GM23248 (cell line): ENCODE measurements around the gene ZFAND2B.

Experiments
- EZH2 ChIP-seq: fragments of 200-600 bp; sonication (generic); IDR thresholded peaks from 2 replicates; pipeline ENCODE4 v1.6.1; 2018; ENCODE audit warnings: antibody characterized with exemption, mild to moderate bottlenecking; ENCODE audit not compliant: insufficient read depth, poor library complexity, severe bottlenecking
- EZH2phosphoT487 ChIP-seq: fragments of 200-600 bp; sonication (generic); IDR thresholded peaks from 2 replicates; pipeline ENCODE4 v1.6.1; 2018; ENCODE audit warnings: antibody characterized with exemption, moderate library complexity, mild to moderate bottlenecking, low read depth; ENCODE audit not compliant: insufficient read depth

GRCh38 chr2:219210886-219211362, 4.3 kb downstream of the ZFAND2B start:
- TF ChIP-seq EZH2 = no peak
- no peak for TF ChIP-seq EZH2phosphoT487
